GM18526 (cell line): Measurements from ENCODE around the gene STK11.
A peak's percentile ranks its signal among the peaks of the same experiment; 100 is the strongest.

ENCODE experiments used
- POLR2A ChIP-seq: IDR thresholded peaks from 3 replicates; pipeline ENCODE4 v1.6.1; 2011; ENCODE audit not compliant: insufficient read length; ENCODE audit errors: extremely low read depth

The STK11 gene

GRCh38 chr19:1245494-1246264, 40.1 kb downstream of the STK11 start:
- no peak for TF ChIP-seq POLR2A

GRCh38 chr19:1247748-1248138, 42.2 kb downstream of the STK11 start:
- TF ChIP-seq POLR2A, result no peak

- peak; percentile 94 for TF ChIP-seq POLR2A
Observed at GRCh38 chr19:1248139-1248785, 42.7 kb downstream of the STK11 start, which contains the start of gene MIDN. Gene MIDN, plus strand, starts transcription at chr19:1248583. Its CDS starts 1,714 bp downstream, at chr19:1250297.

- no peak for TF ChIP-seq POLR2A
Observed at GRCh38 chr19:1248786-1249297, 43.3 kb downstream of the STK11 start.

- TF ChIP-seq POLR2A, result peak; percentile 87
Observed at GRCh38 chr19:1249298-1249989, 43.9 kb downstream of the STK11 start.

- no peak for TF ChIP-seq POLR2A
Observed at GRCh38 chr19:1249990-1250436, 44.4 kb downstream of the STK11 start.

GRCh38 chr19:1250437-1251260, 45.1 kb downstream of the STK11 start:
- TF ChIP-seq POLR2A, result peak; percentile 38

- peak; percentile 58 for TF ChIP-seq POLR2A
Observed at GRCh38 chr19:1251330-1252220, 46.0 kb downstream of the STK11 start.

GRCh38 chr19:1252221-1252820, 46.7 kb downstream of the STK11 start:
- TF ChIP-seq POLR2A, result no peak

- TF ChIP-seq POLR2A, result peak; percentile 23
Observed at GRCh38 chr19:1252821-1253513, 47.4 kb downstream of the STK11 start.

GRCh38 chr19:1253514-1254080, 48.0 kb downstream of the STK11 start:
- no peak for TF ChIP-seq POLR2A

- no peak for TF ChIP-seq POLR2A
Observed at GRCh38 chr19:1254081-1254527, 48.5 kb downstream of the STK11 start.
